KMS-11 (cell line): ENCODE results near the gene GSTM3.
"Not testable (repeated sequence)": the region's sequence is repeated elsewhere in the genome, so short reads cannot be mapped to it uniquely, and the experiment has no call there.

Source experiments
- H2AFZ ChIP-seq: fragments of 200-600 bp; sonication (generic); 2 replicates; pipeline ENCODE4 v1.6.1; 2016; ENCODE audit warnings: antibody characterized with exemption, mixed run types, low read depth
- H3K27ac ChIP-seq: fragments of 200-600 bp; sonication (generic); 2 replicates; pipeline ENCODE4 v1.6.1; 2016; ENCODE audit warnings: mild to moderate bottlenecking, mixed run types
- H3K27me3 ChIP-seq: fragments of 200-600 bp; sonication (generic); 2 replicates; pipeline ENCODE4 v1.6.1; 2017; ENCODE audit warnings: mild to moderate bottlenecking, low read depth, mixed run types, moderate library complexity; ENCODE audit not compliant: insufficient read depth
- H3K36me3 ChIP-seq: fragments of 200-600 bp; sonication (generic); 2 replicates; pipeline ENCODE4 v1.6.1; 2017; ENCODE audit warnings: mild to moderate bottlenecking, mixed run types; ENCODE audit not compliant: insufficient read depth
- H3K4me1 ChIP-seq: fragments of 200-600 bp; sonication (generic); 2 replicates; pipeline ENCODE4 v1.6.1; 2016; ENCODE audit warnings: mild to moderate bottlenecking, low read depth, mixed run types; ENCODE audit not compliant: poor library complexity, severe bottlenecking
- H3K4me2 ChIP-seq: fragments of 200-600 bp; sonication (generic); 2 replicates; pipeline ENCODE4 v1.7.0; 2016; ENCODE audit warnings: mild to moderate bottlenecking, mixed run types
- H3K4me3 ChIP-seq: fragments of 200-600 bp; sonication (generic); IDR thresholded peaks from 2 replicates; pipeline ENCODE4 v1.6.1; 2017; ENCODE audit warnings: low read depth, low read length, mixed read lengths; ENCODE audit not compliant: insufficient read depth
- H3K79me2 ChIP-seq: fragments of 200-600 bp; sonication (generic); 2 replicates; pipeline ENCODE4 v1.6.1; 2016; ENCODE audit warnings: low read depth, mixed run types; ENCODE audit not compliant: insufficient read depth
- H3K9ac ChIP-seq: fragments of 200-600 bp; sonication (generic); 2 replicates; pipeline ENCODE4 v1.6.1; 2016; ENCODE audit warnings: mild to moderate bottlenecking, mixed run types
- H4K20me1 ChIP-seq: fragments of 200-600 bp; sonication (generic); 2 replicates; pipeline ENCODE4 v1.6.1; 2016; ENCODE audit warnings: mild to moderate bottlenecking, mixed run types; ENCODE audit not compliant: insufficient read depth
- CTCF ChIP-seq: fragments of 200-600 bp; sonication (generic); conservative IDR thresholded peaks from 2 replicates; pipeline ENCODE4 v1.6.1; 2017; ENCODE audit warnings: low read depth, mild to moderate bottlenecking, antibody characterized with exemption, low read length, moderate library complexity, mixed read lengths

GSTM3 gene

GRCh38 chr1:109714661-109715372 is 26.0 kb downstream of the GSTM3 start:
- no peak overlapping the region for H3K4me2 ChIP-seq
- H3K36me3 ChIP-seq = no peaks in the 10 kb centered on the region
- no peak overlapping the region for H3K9ac ChIP-seq
- no peak overlapping the region for H3K27ac ChIP-seq
- no peaks in the 10 kb centered on the region for H4K20me1 ChIP-seq
- no peak overlapping the region for H2AFZ ChIP-seq
- no peak for TF ChIP-seq CTCF
- no peak overlapping the region for H3K4me3 ChIP-seq
- H3K4me1 ChIP-seq = peaks cover 13% of the 10 kb centered on the region
- no peaks in the 10 kb centered on the region for H3K79me2 ChIP-seq
- H3K27me3 ChIP-seq = no peaks in the 10 kb centered on the region

GRCh38 chr1:109713636-109714035 is 27.2 kb downstream of the GSTM3 start:
- no peak overlapping the region for H3K4me3 ChIP-seq
- no peak overlapping the region for H2AFZ ChIP-seq
- no peak overlapping the region for H3K4me2 ChIP-seq
- H3K79me2 ChIP-seq = no peaks in the 10 kb centered on the region
- H3K9ac ChIP-seq = no peak overlapping the region
- no peaks in the 10 kb centered on the region for H3K27me3 ChIP-seq
- H4K20me1 ChIP-seq = no peaks in the 10 kb centered on the region
- H3K27ac ChIP-seq = no peak overlapping the region
- H3K36me3 ChIP-seq = no peaks in the 10 kb centered on the region
- H3K4me1 ChIP-seq = peaks cover 1% of the 10 kb centered on the region
- no peak for TF ChIP-seq CTCF

- H4K20me1 ChIP-seq = no peaks in the 10 kb centered on the region
- no peak overlapping the region for H3K4me2 ChIP-seq
- no peaks in the 10 kb centered on the region for H3K4me1 ChIP-seq
- no peak overlapping the region for H3K4me3 ChIP-seq
- H3K79me2 ChIP-seq = no peaks in the 10 kb centered on the region
- H3K36me3 ChIP-seq = no peaks in the 10 kb centered on the region
- H3K27me3 ChIP-seq = no peaks in the 10 kb centered on the region
- no peak for TF ChIP-seq CTCF
- H3K9ac ChIP-seq = no peak overlapping the region
- H3K27ac ChIP-seq = no peak overlapping the region
- no peak overlapping the region for H2AFZ ChIP-seq
These were observed 28.4 kb downstream of the GSTM3 start for GRCh38 chr1:109712321-109712864.

GRCh38 chr1:109711593-109712320 is 29.1 kb downstream of the GSTM3 start, which contains the start of gene GSTM5:
TSS of gene GSTM5 (plus strand) at chr1:109712251. CDS start at chr1:109712313, 62 bp downstream.
- H3K27ac ChIP-seq, H3K4me1 ChIP-seq, H3K4me2 ChIP-seq, H3K36me3 ChIP-seq, H3K4me3 ChIP-seq, H3K9ac ChIP-seq, H2AFZ ChIP-seq, H4K20me1 ChIP-seq, H3K79me2 ChIP-seq, H3K27me3 ChIP-seq: not testable (repeated sequence)

GRCh38 chr1:109709822-109710221 is 31.0 kb downstream of the GSTM3 start:
- H3K79me2 ChIP-seq, H2AFZ ChIP-seq, H3K4me3 ChIP-seq, H3K4me1 ChIP-seq, H3K4me2 ChIP-seq, H3K27me3 ChIP-seq, H3K9ac ChIP-seq, H4K20me1 ChIP-seq, H3K27ac ChIP-seq, H3K36me3 ChIP-seq: not testable (repeated sequence)

- H3K79me2 ChIP-seq, H3K27ac ChIP-seq, H3K4me3 ChIP-seq, H2AFZ ChIP-seq, H4K20me1 ChIP-seq, H3K9ac ChIP-seq, H3K27me3 ChIP-seq, H3K4me2 ChIP-seq, H3K36me3 ChIP-seq, H3K4me1 ChIP-seq: not testable (repeated sequence)
These were observed 31.9 kb downstream of the GSTM3 start for GRCh38 chr1:109708949-109709348.
